G401.6 (cell line): Measurements from ENCODE around the gene MUCL3.
"Not testable (repeated sequence)": the region's sequence is repeated elsewhere in the genome, so short reads cannot be mapped to it uniquely, and the experiment has no call there.

Source experiments
- FAIRE-seq: peaks from 2 replicates; lab custom pipeline; 2012; peaks lifted over from hg19 to GRCh38; lab: Jason Lieb, UNC

The MUCL3 gene

GRCh38 chr6:30940361-30940986 is at the start of gene MUCL3:
Gene MUCL3 (plus strand): TSS chr6:30940973. CDS start chr6:30941000, 27 bp downstream.
- no peak for FAIRE-seq

DNA sequence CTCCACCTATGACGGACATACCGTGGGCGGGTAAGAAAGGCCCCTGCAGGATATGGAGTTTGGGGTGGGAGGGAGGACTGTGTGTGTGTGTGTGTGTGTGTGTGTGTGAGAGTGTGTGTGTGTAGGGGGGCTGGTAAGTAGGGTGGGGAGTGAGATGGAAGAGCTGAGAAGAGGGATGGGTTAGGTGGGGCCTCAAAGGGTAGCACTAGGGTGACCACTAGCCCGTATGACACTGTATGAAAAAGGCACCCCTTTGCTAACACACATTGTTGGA is 49.4 kb upstream of the MUCL3 start:
- FAIRE-seq, result no peak

DNA sequence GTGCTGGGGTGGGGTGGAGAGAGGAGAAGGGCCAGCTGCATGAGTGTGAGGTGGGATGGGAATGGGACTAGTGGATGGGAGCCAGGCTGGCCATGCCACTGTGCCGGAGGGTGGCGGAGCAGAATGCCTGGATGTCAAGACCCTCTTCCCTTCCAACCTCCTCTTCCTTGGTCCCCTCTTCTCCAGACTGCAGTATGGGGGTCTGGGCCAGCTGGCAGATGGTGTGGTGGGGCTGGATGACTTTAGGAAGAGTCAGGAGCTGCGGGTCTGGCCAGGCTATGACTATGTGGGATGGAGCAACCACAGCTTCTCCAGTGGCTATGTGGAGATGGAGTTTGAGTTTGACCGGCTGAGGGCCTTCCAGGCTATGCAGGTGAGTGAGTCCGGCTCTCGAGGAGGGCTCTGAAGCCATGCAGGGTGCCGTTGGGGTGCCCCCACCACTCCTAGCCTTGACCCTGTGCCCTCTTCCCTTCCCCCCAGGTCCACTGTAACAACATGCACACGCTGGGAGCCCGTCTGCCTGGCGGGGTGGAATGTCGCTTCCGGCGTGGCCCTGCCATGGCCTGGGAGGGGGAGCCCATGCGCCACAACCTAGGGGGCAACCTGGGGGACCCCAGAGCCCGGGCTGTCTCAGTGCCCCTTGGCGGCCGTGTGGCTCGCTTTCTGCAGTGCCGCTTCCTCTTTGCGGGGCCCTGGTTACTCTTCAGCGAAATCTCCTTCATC is 48.8 kb upstream of the MUCL3 start:
- FAIRE-seq, result no peak

- FAIRE-seq, result no peak
These were observed 47.7 kb upstream of the MUCL3 start for GRCh38 chr6:30893001-30893591.

- no peak for FAIRE-seq
These were observed 47.1 kb upstream of the MUCL3 start for GRCh38 chr6:30893666-30894065.

DNA sequence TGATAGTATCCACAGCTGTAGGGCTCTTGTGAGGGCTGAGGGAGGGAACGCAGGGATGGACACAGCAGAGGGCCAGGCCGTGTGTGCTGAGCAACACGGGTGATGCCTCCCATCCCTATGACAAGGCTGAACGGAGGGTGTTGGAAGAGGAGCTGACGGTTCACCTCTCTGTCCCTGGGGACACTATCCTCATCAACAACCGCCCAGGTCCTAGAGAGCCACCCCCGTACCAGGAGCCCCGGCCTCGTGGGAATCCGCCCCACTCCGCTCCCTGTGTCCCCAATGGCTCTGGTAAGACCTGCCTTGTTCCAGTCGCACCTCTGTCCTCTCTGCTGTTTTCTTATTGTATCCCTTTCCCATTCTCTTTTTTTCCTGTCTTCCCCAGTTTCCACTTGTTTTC is 46.4 kb upstream of the MUCL3 start:
- no peak for FAIRE-seq

- FAIRE-seq, result no peak
These were observed 45.8 kb upstream of the MUCL3 start for GRCh38 chr6:30894935-30895334.

DNA sequence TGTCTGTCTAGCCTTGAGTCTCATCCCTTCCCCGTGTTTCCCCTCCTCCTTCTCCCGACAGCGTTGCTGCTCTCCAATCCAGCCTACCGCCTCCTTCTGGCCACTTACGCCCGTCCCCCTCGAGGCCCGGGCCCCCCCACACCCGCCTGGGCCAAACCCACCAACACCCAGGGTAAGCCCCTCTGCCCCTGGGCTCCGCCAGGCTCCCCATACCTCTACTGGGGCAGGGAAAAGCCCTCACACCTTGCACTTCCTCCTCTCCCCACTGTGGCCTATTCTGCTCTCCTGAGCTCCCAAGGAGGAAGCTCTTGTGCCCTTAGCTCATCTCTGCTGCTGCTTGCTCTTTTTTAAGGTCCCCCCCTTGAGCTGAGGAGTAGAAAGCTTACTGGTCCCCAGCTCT is 45.4 kb upstream of the MUCL3 start:
- FAIRE-seq, result no peak

- no peak for FAIRE-seq
These were observed 44.2 kb upstream of the MUCL3 start for GRCh38 chr6:30896541-30896940.

DNA sequence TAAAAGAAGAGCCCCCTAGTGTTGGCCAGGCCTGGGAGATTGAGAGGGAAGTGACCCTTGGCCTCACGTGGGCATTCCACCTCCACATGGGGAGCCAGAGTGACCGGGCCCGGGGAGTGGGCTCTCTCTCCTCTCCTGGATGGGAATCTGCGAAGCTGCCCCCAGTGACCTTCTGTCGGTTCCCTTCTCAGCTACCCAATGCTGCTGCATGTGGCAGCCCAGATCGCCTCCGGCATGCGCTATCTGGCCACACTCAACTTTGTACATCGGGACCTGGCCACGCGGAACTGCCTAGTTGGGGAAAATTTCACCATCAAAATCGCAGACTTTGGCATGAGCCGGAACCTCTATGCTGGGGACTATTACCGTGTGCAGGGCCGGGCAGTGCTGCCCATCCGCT is 42.9 kb upstream of the MUCL3 start:
- FAIRE-seq, result no peak

- FAIRE-seq, result no peak
These were observed 41.9 kb upstream of the MUCL3 start for GRCh38 chr6:30898750-30899360.

DNA sequence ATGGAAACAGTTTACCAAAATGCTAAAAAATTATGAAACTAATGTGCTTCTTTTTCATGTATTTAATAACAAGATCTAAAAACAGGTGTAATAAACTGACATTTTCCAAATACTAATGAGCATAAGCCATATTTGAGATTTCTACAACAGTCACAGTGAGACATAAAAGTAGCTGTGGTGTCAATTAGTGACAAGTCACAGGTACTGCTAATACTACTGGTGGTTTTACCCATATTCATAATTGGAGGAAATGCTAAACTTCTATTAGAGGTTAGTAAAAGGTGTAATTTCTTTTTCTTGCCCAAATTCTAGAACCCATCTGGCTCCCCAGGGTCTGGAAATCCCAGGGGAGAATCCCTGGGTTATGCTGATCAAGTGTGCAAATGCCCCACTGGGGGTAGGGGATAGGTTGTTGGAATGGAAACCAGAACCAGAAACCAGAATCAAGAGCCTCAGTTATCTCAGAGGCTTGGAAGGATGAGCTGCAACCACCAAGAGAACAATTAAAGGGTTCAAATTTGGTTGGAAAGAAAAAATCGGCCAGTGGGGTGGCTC is 39.8 kb upstream of the MUCL3 start:
- no peak for FAIRE-seq

DNA sequence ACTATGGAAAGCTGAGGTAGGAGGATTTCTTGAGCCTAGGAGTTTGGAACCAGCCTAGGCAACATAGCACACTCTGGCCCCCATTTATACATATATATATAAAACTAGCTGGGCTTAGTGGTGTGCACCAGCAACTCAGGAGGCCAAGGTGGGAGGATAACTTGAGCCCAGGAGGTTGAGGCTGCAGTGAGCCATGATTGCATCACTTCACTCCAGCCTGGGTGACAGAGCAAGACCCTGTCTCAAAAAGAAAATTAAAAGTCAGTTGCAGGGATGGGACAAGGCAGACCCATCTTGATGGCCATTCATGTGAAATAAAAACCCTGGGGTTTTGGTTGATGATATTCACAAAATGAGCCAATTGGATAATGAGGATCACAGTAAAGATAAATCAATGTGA is 39.3 kb upstream of the MUCL3 start:
- FAIRE-seq, result no peak

DNA sequence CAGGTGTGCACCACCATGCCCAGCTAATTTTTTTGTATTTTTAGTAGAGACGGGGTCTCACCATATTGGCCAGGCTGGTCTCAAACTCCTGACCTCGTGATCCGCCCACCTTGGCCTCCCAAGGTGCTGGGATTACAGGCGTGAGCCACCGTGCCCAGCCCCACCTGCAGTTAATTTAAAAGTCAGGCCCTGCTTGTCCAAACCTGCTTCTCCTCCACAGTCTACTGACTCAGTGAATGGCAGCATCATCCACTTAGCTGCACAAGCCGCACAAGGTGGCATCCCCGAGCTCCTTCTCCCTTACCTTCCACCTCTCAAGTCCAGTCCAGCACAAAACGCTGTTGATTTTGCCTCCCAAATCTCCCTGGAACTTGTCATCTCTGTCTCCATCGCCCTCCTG is 38.6 kb upstream of the MUCL3 start:
- FAIRE-seq, result not testable (repeated sequence)

DNA sequence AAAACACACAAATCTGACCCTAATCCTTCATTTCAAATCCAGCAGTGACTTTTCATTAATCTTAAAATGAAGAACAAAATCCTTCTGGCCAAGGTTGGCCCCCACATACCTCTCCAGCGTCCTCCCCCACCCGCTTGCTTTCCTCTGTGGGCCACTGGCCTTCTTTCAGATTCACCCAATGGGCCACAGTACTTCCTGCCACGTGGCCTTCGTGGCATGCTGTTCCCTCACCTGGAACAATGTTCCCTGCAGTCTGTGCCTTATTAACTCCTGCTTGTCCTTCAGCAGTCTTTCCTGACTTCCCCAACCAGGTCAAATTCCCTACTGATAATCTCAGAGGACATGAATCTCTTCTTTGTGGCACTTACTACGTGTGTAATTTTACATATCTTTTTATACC is 38.1 kb upstream of the MUCL3 start:
- FAIRE-seq, result no peak

GRCh38 chr6:30903236-30903635 is 37.5 kb upstream of the MUCL3 start:
- FAIRE-seq, result no peak

DNA sequence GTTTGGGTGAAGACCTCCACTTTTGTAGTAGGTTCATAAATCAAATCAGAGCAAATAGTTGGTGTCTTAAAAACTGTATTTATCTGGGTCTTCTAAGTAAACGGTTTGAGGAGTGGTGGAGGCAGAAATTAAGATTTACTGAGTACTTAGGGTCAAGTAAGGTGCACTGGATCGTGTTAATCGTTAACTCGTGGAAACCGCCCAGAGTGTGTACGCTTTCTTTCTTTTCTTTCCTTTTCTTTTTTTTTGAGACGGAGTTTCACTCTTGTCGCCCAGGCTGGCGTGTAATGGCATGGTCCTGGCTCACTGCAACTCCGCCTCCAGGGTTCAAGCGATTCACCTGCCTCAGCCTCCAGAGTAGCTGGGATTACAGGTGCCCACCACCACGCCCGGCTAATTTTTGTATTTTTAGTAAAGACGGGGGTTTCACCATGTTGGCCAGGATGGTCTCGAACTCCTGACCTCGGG is 33.4 kb upstream of the MUCL3 start:
- FAIRE-seq, result not testable (repeated sequence)

DNA sequence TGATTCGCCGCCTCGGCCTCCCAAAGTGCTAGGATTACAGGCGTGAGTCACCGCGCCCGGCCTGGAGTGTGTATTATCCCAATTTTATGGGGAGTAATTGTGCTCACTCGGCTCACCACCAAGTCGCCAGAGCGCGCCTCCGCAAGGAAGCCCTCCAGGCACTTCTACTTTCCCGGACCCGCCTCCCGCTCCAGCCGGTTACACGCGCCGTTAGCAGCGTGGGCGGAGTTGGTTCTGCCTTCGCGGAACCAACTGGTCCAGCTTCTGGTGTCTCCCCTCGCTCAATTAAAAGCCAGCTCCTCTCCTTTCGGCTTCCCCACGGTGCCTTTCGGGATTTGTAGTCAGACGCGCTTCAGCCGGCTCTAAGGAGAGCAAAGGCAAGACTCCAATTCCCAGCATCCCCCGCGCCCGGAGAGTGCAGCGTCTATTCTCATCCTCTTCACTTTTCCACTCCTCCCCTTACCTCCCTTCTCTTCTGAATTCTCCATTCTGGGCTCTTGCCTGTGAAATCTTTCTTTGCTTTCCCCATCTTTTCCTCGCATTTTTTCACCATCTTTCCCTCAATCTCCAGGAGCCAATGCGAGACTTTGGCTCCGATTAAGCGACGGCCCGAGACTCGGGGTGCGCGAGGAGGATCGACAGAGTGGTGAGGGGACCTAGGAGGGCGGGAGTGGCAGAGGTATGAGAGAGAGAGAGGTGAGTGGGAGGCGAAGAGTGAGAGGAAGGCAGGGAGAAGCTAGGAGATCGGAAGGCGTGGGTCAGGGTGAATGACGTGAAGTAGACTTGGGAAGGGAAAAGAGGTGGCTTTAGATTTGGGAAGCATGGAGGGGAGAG is 32.8 kb upstream of the MUCL3 start, which contains the start of gene GTF2H4:
Gene GTF2H4 (plus strand): TSS at position 450 of the 834 bp plus-strand sequence.
- FAIRE-seq, result peak; percentile 89

DNA sequence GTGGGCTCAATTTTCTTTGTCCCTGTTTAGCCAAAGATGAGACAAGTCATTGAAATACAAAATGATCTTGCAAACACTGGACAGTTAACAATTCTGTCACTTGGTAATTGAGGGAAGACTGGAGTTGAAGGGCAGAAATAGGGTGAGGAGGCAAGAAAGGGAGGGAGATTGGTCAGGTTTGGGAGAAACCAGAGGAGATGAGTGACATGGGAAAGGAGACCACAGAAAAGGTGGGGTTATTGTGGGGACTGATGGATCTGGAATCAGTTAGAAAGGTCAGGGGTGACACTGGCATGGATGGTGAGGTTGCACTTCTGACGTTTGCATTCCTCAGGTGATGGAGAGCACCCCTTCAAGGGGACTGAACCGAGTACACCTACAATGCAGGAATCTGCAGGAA is 32.1 kb upstream of the MUCL3 start:
- FAIRE-seq, result no peak

GRCh38 chr6:30910473-30910872 is 30.3 kb upstream of the MUCL3 start:
- FAIRE-seq, result not testable (repeated sequence)

- FAIRE-seq, result no peak
These were observed 27.8 kb upstream of the MUCL3 start for GRCh38 chr6:30912746-30913520.
